ENCODE results near the gene OTOGL.

The OTOGL gene

DNA sequence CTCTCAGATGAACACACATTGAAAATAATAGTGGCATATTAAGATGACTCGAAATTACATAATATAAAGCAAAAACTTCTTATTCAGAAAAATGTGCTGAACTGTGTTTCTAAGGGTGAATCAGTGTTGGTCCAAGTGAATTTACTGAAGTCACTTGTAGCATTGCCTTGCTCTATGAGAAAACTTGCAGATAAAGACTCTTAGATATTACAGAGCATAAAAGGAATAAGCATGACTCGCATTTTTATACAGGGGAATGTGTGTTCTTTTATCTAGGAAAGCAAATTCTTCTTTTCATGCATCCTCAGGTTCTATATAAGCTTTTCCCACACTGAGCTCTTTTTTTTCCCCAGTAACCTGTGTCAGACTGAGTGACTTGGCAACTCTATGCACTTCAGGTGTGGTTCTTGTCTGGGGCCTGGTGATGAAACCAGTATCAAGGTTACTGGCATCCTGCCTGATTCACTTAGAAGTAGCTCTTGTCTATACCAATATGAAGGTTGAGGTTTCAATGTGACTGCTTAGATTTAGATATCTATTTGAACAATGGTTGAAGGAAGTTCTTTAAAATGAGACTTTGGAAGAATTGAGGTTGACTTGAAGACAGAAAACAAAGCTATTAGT, 76.1 kb downstream of the OTOGL start:
- TF ChIP-seq, protein P1, sequence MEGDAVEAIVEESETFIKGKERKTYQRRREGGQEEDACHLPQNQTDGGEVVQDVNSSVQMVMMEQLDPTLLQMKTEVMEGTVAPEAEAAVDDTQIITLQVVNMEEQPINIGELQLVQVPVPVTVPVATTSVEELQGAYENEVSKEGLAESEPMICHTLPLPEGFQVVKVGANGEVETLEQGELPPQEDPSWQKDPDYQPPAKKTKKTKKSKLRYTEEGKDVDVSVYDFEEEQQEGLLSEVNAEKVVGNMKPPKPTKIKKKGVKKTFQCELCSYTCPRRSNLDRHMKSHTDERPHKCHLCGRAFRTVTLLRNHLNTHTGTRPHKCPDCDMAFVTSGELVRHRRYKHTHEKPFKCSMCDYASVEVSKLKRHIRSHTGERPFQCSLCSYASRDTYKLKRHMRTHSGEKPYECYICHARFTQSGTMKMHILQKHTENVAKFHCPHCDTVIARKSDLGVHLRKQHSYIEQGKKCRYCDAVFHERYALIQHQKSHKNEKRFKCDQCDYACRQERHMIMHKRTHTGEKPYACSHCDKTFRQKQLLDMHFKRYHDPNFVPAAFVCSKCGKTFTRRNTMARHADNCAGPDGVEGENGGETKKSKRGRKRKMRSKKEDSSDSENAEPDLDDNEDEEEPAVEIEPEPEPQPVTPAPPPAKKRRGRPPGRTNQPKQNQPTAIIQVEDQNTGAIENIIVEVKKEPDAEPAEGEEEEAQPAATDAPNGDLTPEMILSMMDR (IDR thresholded peaks at IDR 0.05; ENCODE audit: low read length), result no peak
- TF ChIP-seq EZH2 (IDR thresholded peaks at IDR 0.05; ENCODE audit: borderline replicate concordance, low read length), result no peak
- Histone ChIP-seq H3K36me3 (ENCODE audit: insufficient read depth, low read length) (no peaks in the 10 kb centered on the region), H3K9ac (ENCODE audit: low read length) (no peak overlapping the region), H3K27me3 (ENCODE audit: insufficient read depth, low read length) (no peaks in the 10 kb centered on the region), H3K9me3 (ENCODE audit: low read length) (no peaks in the 10 kb centered on the region), H3K79me2 (ENCODE audit: insufficient read depth, low read length) (no peaks in the 10 kb centered on the region), H2AFZ (ENCODE audit: low read length) (no peak overlapping the region), H3K4me1 (ENCODE audit: insufficient read depth, low read length, severe bottlenecking) (no peaks in the 10 kb centered on the region), H3K27ac (ENCODE audit: low read depth, low read length, poor library complexity, severe bottlenecking) (no peak overlapping the region), H3K4me3 (ENCODE audit: low read depth, low read length, poor library complexity, severe bottlenecking) (no peak overlapping the region), H3K4me2 (ENCODE audit: low read length) (no peak overlapping the region), H3K9me2 (ENCODE audit: low read depth, low read length) (no peaks in the 10 kb centered on the region), H4K20me1 (ENCODE audit: insufficient read depth, low read length) (no peaks in the 10 kb centered on the region), H3F3A (ENCODE audit: insufficient read depth, low read length) (no peaks in the 10 kb centered on the region)

DNA sequence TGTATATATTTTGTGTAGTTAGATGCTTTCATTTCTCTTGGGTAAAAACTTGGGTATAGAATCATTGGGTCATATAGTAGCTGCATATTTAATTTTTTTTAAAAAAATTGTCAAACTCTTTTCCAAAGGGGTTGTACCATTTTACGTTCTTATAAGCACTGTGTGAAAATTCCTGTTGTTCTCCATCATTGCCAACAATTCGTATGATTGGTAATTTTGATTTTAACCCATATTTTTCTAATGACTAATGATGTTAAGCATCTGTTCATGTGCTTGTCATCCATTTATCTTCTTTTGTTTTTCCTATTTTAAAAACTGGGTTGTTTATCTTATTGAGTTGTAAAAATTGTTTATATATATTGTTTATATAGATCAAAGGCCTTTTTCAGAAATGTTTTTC, 77.4 kb downstream of the OTOGL start:
- Histone ChIP-seq H4K20me1 (ENCODE audit: insufficient read depth, low read length) (no peaks in the 10 kb centered on the region), H3K27ac (ENCODE audit: low read depth, low read length, poor library complexity, severe bottlenecking) (no peak overlapping the region), H3K4me2 (ENCODE audit: low read length) (no peak overlapping the region), H3K4me3 (ENCODE audit: low read depth, low read length, poor library complexity, severe bottlenecking) (no peak overlapping the region), H3K36me3 (ENCODE audit: insufficient read depth, low read length) (no peaks in the 10 kb centered on the region), H3K27me3 (ENCODE audit: insufficient read depth, low read length) (no peaks in the 10 kb centered on the region), H3K79me2 (ENCODE audit: insufficient read depth, low read length) (no peaks in the 10 kb centered on the region), H3K9me3 (ENCODE audit: low read length) (no peaks in the 10 kb centered on the region), H2AFZ (ENCODE audit: low read length) (no peak overlapping the region), H3F3A (ENCODE audit: insufficient read depth, low read length) (no peaks in the 10 kb centered on the region), H3K9ac (ENCODE audit: low read length) (no peak overlapping the region), H3K4me1 (ENCODE audit: insufficient read depth, low read length, severe bottlenecking) (no peaks in the 10 kb centered on the region), H3K9me2 (ENCODE audit: low read depth, low read length) (no peaks in the 10 kb centered on the region)
- TF ChIP-seq, protein P1 (IDR thresholded peaks at IDR 0.05; ENCODE audit: low read length), result no peak

DNA sequence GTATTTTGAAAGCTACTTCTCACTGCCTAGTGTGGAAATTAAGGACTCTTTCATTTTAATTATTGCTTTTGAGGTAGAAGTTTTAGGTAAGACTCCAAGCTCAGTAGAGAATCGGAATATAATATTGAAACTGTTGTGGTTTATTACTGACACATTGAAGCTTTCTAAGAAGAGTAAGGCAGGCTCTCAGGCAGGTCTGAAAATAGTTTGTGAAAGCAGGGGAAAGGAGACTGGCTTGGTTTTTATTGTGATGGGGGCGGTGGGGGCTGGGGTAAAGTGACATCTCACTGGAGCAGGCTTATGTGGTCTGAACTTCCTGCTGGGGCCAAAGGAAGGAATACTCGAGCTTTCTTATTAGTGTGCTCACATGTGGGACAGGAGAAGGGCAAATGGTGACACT, 79.5 kb downstream of the OTOGL start:
- H3K4me2 ChIP-seq (ENCODE audit: low read length), result no peak overlapping the region
- no peak overlapping the region for H3K9ac ChIP-seq (ENCODE audit: low read length)
- no peaks in the 10 kb centered on the region for H3K9me2 ChIP-seq (ENCODE audit: low read depth, low read length)
- no peaks in the 10 kb centered on the region for H4K20me1 ChIP-seq (ENCODE audit: insufficient read depth, low read length)
- TF ChIP-seq, protein P1 (IDR thresholded peaks at IDR 0.05; ENCODE audit: low read length), result no peak
- no peak for TF ChIP-seq EZH2 (IDR thresholded peaks at IDR 0.05; ENCODE audit: borderline replicate concordance, low read length)
- H3F3A ChIP-seq (ENCODE audit: insufficient read depth, low read length), result no peaks in the 10 kb centered on the region
- H3K79me2 ChIP-seq (ENCODE audit: insufficient read depth, low read length), result no peaks in the 10 kb centered on the region
- H3K27me3 ChIP-seq (ENCODE audit: insufficient read depth, low read length), result no peaks in the 10 kb centered on the region
- no peak overlapping the region for H3K27ac ChIP-seq (ENCODE audit: low read depth, low read length, poor library complexity, severe bottlenecking)
- H2AFZ ChIP-seq (ENCODE audit: low read length), result no peak overlapping the region
- H3K4me1 ChIP-seq (ENCODE audit: insufficient read depth, low read length, severe bottlenecking), result no peaks in the 10 kb centered on the region
- no peak overlapping the region for H3K4me3 ChIP-seq (ENCODE audit: low read depth, low read length, poor library complexity, severe bottlenecking)
- H3K9me3 ChIP-seq (ENCODE audit: low read length), result no peaks in the 10 kb centered on the region
- H3K36me3 ChIP-seq (ENCODE audit: insufficient read depth, low read length), result no peaks in the 10 kb centered on the region
